K562 (cell line): ENCODE data around the gene MUC22. TPM values are rescaled to one million over a fixed set of nuclear protein-coding genes. Genes with fewer than 3 reads are reported as not detected.
"Not testable (repeated sequence)": the region's sequence is repeated elsewhere in the genome, so short reads cannot be mapped to it uniquely, and the experiment has no call there.

Experiments
- ATAC-seq: fragments of 200-7000 bp; cut with Tn5 transposase; 3 replicates; pipeline ENCODE4 v1.9.1; 2020; ENCODE audit warnings: moderate library complexity
- BruUV-seq: library from RNA; stranded (reverse); fragments of 400-500 nt; replicated peaks from 2 replicates; lab custom pipeline; 2021; lab: Mats Ljungman, UMichigan
- CTCF ChIA-PET: fragments of 300-600 bp; formaldehyde crosslinking; extraction: SDS; loops from one replicate; lab custom pipeline; 2021; ENCODE audit warnings: low intra/inter-chr PET ratio; lab: Yijun Ruan, JAX
- POLR2A ChIA-PET: fragments of 300-600, 350-650 bp; sonication (Branson Sonifier 250); formaldehyde crosslinking; extraction: SDS; loops from one replicate; lab custom pipeline; 2021; ENCODE audit warnings: antibody characterized with exemption, inconsistent platforms; lab: Yijun Ruan, JAX
- DNase-seq, 4 experiments: peaks; one replicate each; pipeline versions ENCODE4 v3.0.0 to v3.0.0-alpha.2; 2011 to 2018; ENCODE audit warnings: low spot score in 3 of 4, mixed read lengths in 3 of 4; ENCODE audit errors: extremely low read depth in 1 of 4
- FAIRE-seq: peaks from 2 replicates; lab custom pipeline; 2011; peaks lifted over from hg19 to GRCh38; lab: Jason Lieb, UNC
- H2AFZ ChIP-seq: 2 replicates; pipeline ENCODE4 v1.6.0; 2011; ENCODE audit warnings: low read depth, low read length, control low read depth, inconsistent platforms
- H3K27ac ChIP-seq: fragments of 200-600 bp; 3 replicates; pipeline ENCODE4 v1.8.0; 2011; ENCODE audit warnings: low read depth, mild to moderate bottlenecking, control low read depth, inconsistent platforms, low read length, moderate library complexity, mixed read lengths; ENCODE audit errors: extremely low read depth
- H3K27me3 ChIP-seq, 2 experiments: fragments of 300-600 bp in 1 of 2; 2 replicates in 1 of 2; 3 replicates in 1 of 2; pipeline versions ENCODE4 v1.6.0 to v1.8.0; 2011; ENCODE audit warnings: inconsistent platforms in 2 of 2, low read length in 2 of 2, mild to moderate bottlenecking in 1 of 2, mixed read lengths in 1 of 2, moderate library complexity in 1 of 2; ENCODE audit not compliant: control insufficient read depth in 2 of 2, insufficient read depth in 2 of 2
- H3K36me3 ChIP-seq: fragments of 300-600 bp; 3 replicates; pipeline ENCODE4 v1.8.0; 2011; ENCODE audit warnings: mild to moderate bottlenecking, low read length, inconsistent platforms; ENCODE audit not compliant: control insufficient read depth, insufficient read depth
- H3K4me1 ChIP-seq, 2 experiments: fragments of 200-600 bp in 1 of 2; replicated peaks in 1 of 2; 2 replicates in 1 of 2; 3 replicates in 1 of 2; pipeline versions ENCODE4 v1.5.1 to v1.8.0; 2011; ENCODE audit warnings: inconsistent platforms in 2 of 2, low read length in 2 of 2, mild to moderate bottlenecking in 1 of 2, mixed read lengths in 1 of 2, moderate library complexity in 1 of 2; ENCODE audit not compliant: control insufficient read depth in 2 of 2, insufficient read depth in 2 of 2
- H3K4me2 ChIP-seq: 2 replicates; pipeline ENCODE4 v1.6.1; 2011; ENCODE audit warnings: low read length, control low read depth, inconsistent platforms, mixed read lengths; ENCODE audit not compliant: insufficient read depth
- H3K4me3 ChIP-seq: fragments of 200-600 bp; sonication (generic), shearing (Covaris generic); 2 replicates; pipeline ENCODE4 v1.5.1; 2016; ENCODE audit warnings: control low read depth, inconsistent platforms
- H3K79me2 ChIP-seq: fragments of 200-600 bp; 3 replicates; pipeline ENCODE4 v1.8.0; 2011; ENCODE audit warnings: low read length, inconsistent platforms; ENCODE audit not compliant: control insufficient read depth, insufficient read depth
- H3K9ac ChIP-seq, 2 experiments: 2 replicates each; pipeline versions ENCODE4 v1.6.0 to v1.6.1; 2011; ENCODE audit warnings: low read depth in 2 of 2, low read length in 2 of 2, control low read depth in 1 of 2, inconsistent platforms in 1 of 2, mild to moderate bottlenecking in 1 of 2, mixed read lengths in 1 of 2; ENCODE audit not compliant: insufficient read depth in 1 of 2
- H3K9me1 ChIP-seq: one replicate; pipeline ENCODE4 v1.6.0; 2011; ENCODE audit warnings: inconsistent platforms, mild to moderate bottlenecking, low read length, moderate library complexity; ENCODE audit not compliant: control insufficient read depth, insufficient read depth
- H3K9me3 ChIP-seq: replicated peaks from 2 replicates; pipeline ENCODE4 v1.5.1; 2011; ENCODE audit warnings: low read depth, low read length, inconsistent platforms; ENCODE audit not compliant: control insufficient read depth, insufficient read depth
- H4K20me1 ChIP-seq: replicated peaks from 2 replicates; pipeline ENCODE4 v1.6.1; 2011; ENCODE audit warnings: low read length, inconsistent platforms, mixed read lengths; ENCODE audit not compliant: control insufficient read depth, insufficient read depth
- RFX1 ChIP-seq: fragments of 450-650 bp; IDR thresholded peaks from 2 replicates; pipeline ENCODE4 v1.6.1; 2016; ENCODE audit warnings: mild to moderate bottlenecking, moderate library complexity
- YY1 ChIP-seq, 3 experiments: IDR thresholded peaks; 2 replicates each; pipeline ENCODE4 v1.6.1; 2011; ENCODE audit warnings: low read length in 2 of 3, mild to moderate bottlenecking in 2 of 3, moderate library complexity in 2 of 3, borderline replicate concordance in 1 of 3, control low read depth in 1 of 3, low read depth in 1 of 3; ENCODE audit not compliant: insufficient read depth in 3 of 3, insufficient replicate concordance in 2 of 3, control insufficient read depth in 1 of 3, insufficient read length in 1 of 3; ENCODE audit errors: extremely low read depth in 1 of 3
- WGBS: fragments of 100-300 bp; shearing (Covaris generic); methylation state at CpG from one replicate; pipeline ENCODE4 v1.1.6; 2016; ENCODE audit warnings: low coverage, mixed read lengths; ENCODE audit not compliant: insufficient coverage; ENCODE audit errors: missing lambda C conversion rate; 5-methylcytosine and 5-hydroxymethylcytosine counted together
- in situ Hi-C: fragments of 300-500 bp; cut with MboI; formaldehyde crosslinking; loops from 4 replicates; pipeline ENCODE4 v1.15.0; 2018; ENCODE audit warnings: inconsistent platforms, mixed read lengths
- intact Hi-C: fragments of 100-400 bp; cut with micrococcal nuclease; formaldehyde crosslinking; loops from 2 replicates; pipeline ENCODE4 v1.14.2; 2022
- polyA plus RNA-seq, 8 experiments: library from polyadenylated mRNA; depleted of rRNA in 4 of 8; stranded (reverse) in 5 of 8; unstranded in 3 of 8; fragments of >200 nt; fragmentation: Nextera tagmentation in 2 of 8; fragmentation: Illumina TruSeq in 1 of 8; extraction: Ambion mirVana in 2 of 8; extraction: Trizol in 1 of 8; gene quantifications; 2 replicates each; pipeline versions ENCODE4 v1.2.1 to v1.2.3, GENCODE V29; 2011 to 2014; ENCODE audit warnings: inconsistent platforms in 1 of 8, missing spikeins in 1 of 8
- total RNA-seq, 7 experiments: library from RNA; depleted of rRNA in 6 of 7; stranded (reverse); fragments of >200 nt in 6 of 7; fragmentation: Illumina TruSeq in 2 of 7; extraction: Trizol in 2 of 7; gene quantifications; 2 replicates each; pipeline versions ENCODE4 v1.2.1 to v1.2.3, GENCODE V29; 2011 to 2021; ENCODE audit warnings: low replicate concordance in 1 of 7

MUC22 gene
- total and polyA plus RNA-seq, 9 of the 15 experiments (the other 6 are each of a cell fraction or from before 2014, with no cell fraction given), result 0.01 to 0.03 TPM; not detected in 7

DNA sequence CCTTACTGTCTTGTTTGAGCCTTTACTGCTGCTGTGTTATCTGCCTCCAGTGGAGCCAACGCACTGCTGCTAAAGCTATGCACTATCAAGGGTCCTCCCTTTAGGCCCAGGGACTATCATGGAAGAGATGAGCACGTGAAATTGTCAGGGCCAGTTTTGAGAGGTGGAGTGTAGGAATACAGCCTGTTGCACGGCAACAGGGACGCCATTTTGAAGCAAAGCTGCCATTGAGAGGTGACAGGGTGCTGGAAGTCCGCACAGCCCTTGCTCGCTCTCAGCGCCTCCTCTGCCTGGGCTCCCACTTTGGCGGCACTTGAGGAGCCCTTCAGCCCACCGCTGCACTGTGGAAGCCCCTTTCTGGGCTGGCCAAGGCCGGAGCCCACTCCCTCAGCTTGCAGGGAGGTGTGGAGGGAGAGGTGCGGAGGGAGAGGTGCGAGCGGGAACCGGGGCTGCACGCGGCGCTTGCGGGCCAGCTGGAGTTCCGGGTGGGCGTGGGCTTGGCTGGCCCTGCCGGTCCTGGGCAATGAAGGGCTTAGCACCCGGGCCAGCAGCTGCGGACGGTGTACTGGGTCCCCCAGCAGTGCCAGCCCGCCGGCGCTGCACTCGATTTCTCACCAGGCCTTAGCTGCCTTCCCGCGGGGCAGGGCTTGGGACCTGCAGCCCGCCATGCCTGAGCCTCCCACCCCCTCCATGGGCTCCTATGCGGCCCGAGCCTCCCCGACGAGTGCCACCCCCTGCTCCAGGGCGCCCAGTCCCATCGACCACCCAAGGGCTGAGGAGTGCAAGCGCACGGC lies 10.0 kb upstream of the MUC22 start:
- H4K20me1 ChIP-seq, DNase-seq, ATAC-seq, CTCF ChIA-PET, H3K36me3 ChIP-seq, H3K9ac ChIP-seq, FAIRE-seq, H3K27ac ChIP-seq, H3K9me1 ChIP-seq, in situ Hi-C loops, H3K4me1 ChIP-seq, H3K9me3 ChIP-seq, H3K4me3 ChIP-seq, H3K4me2 ChIP-seq, H3K79me2 ChIP-seq, BruUV-seq, intact Hi-C loops: not testable (repeated sequence)
- POLR2A ChIA-PET, result interaction anchor here (0.8 to 0.9 kb wide), 2 partner anchors 8 to 22 kb away, joined by 3 read pairs; no protein-coding TSS in a partner anchor
- TF ChIP-seq YY1 (IDR thresholded peaks at IDR 0.05; ENCODE audit: borderline replicate concordance in 1 of 3, control insufficient read depth in 1 of 3, extremely low read depth in 1 of 3, insufficient read depth in 3 of 3, insufficient read length in 1 of 3, insufficient replicate concordance in 2 of 3, low read depth in 1 of 3, low read length in 2 of 3) (peak in 1 of 3 experiments; percentile 62), RFX1 (peak; percentile 43; the same call in 1 of the 2 replicates)
- peaks cover 15 to 18% of the 10 kb centered on the region in 2 experiments; a peak in 4 of 5 replicates for H3K27me3 ChIP-seq
- H2AFZ ChIP-seq, result peak overlapping the region; percentile 72
- WGBS, result 27% methylated on average over 21 of the region's 39 CpGs
